T follicular helper cell (primary cell): ENCODE results near the gene UQCC3.
"Not testable (repeated sequence)": the region's sequence is repeated elsewhere in the genome, so short reads cannot be mapped to it uniquely, and the experiment has no call there.

Experiments used
- DNase-seq: peaks from one replicate; pipeline ENCODE4 v3.0.0-alpha.2; 2020; ENCODE audit warnings: low read depth

The UQCC3 gene

DNA sequence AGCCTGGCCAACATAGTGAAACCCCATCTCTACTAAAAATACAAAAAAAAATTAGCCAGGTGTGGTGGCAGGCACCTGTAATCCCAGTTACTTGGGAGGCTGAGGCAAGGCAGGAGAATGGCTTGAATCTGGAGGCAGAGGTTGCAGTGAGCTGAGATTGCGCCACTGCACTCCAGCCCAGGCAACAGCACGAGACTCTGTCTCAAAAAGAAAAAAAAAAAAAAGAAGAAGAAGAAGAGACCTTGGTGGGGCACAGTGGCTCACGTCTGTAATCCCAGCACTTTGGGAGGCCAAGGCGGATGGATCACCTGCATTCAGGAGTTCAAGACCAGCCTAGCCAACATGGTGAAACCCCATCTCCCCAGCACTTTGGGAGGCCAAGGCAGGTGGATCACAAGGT, 32.4 kb downstream of the UQCC3 start:
- DNase-seq: not testable (repeated sequence)

- DNase-seq: no peak
Measured at GRCh38 chr11:62705413-62705812, 33.9 kb downstream of the UQCC3 start.

- DNase-seq: peak; percentile 94
Measured at GRCh38 chr11:62705880-62706849, 34.7 kb downstream of the UQCC3 start.

- no peak for DNase-seq
Measured at GRCh38 chr11:62706850-62707247, 35.4 kb downstream of the UQCC3 start.

DNA sequence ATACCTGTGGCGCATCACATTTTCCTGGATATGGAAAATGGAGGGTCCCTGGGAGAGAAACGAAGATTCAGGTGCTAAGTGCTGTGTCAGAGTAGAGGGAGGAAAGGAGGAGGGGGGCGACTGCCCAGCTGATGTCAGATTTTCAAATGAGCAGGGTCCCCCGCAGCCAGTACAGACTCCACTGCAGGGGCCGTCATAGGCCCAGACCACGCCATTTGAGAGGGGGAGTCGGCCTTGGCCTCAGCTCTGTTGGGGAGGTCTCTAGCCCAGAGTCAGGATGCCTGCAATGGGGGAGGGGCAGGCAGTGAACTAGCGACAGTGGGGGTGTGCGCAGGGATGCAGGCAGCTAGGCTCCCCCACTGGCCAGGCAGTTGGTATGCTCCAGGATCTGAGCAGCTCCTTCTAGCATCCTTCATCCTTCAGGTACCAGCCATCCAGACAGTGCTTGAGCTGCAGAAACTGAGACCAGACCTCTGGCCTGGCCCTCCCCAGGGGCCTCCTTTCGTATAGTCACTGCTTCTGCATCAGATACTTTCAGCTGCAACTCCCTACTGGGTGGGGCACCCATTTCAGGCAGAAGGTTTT, 35.9 kb downstream of the UQCC3 start, which contains the start of the genes BSCL2 and GNG3:
BSCL2 (minus strand) TSS at position 148 of the 585 bp plus-strand sequence. CDS start 229 bp downstream, outside the sequence.
GNG3 (plus strand) TSS at position 400 of the 585 bp plus-strand sequence. CDS start 620 bp downstream, outside the sequence.
- DNase-seq: no peak

DNA sequence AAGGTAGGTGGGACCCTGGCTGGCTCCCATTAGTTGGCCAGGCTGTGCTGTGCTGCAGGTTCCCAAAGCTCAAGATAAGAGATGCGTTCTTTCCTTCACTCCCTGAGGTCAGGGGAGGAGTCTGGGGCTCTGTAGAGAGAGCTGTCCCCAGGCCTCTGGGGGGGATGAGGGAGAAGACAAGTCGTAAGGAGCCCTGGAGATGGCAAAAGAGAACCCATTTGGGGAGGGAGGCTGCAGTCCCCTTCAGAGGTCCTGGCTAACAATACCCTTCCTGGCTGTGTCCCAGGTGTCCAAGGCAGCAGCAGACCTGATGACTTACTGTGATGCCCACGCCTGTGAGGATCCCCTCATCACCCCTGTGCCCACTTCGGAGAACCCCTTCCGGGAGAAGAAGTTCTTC, 36.9 kb downstream of the UQCC3 start:
- DNase-seq: no peak

DNA sequence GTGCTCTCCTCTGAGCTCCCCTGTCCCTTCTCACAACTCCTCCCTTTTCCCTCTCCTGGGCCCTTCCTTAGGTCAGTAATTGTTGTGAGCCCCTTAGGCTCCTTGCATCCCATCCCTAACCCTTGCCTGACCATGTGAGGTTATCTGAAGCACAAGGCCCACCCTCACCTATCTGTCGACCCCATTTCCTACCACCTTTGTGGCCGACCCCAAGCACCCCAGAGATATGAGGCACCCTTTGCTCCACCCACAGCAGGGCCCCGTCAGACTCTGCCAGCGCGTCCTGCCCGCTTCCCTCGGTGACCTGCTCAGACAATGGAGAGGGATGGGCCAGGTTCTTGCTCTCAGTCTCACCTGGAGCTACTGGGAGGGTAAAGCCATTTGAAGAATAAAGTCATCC, 37.3 kb downstream of the UQCC3 start:
- peak; percentile 29 for DNase-seq

GRCh38 chr11:62709247-62710000, 38.0 kb downstream of the UQCC3 start:
- DNase-seq: peak; percentile 96

GRCh38 chr11:62710001-62710345, 38.5 kb downstream of the UQCC3 start:
- no peak for DNase-seq

DNA sequence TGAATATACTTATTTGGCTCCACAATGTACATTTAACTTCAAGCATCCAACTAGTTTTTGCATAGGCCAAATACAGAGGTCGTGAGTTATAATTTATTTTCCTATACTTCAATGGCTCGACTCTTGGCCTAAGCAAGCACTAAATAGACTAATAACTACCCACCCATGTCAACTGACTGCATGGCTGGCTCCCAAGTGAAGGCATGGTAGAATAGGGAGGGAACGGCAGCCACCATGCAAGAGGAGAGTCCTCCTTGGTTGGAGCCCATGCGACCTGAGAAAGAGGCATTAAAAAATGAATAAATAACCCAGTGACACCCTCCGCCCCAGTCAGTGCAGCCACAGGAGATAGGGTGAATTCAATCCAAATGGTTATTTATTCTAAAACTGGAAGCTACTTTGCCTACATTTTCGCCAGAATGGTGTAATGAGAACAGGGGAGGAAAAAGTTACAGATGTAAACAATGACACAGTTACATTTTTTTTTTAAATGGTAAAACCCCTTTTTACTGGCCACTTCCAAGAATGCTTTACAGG, 40.9 kb downstream of the UQCC3 start:
- no peak for DNase-seq

DNA sequence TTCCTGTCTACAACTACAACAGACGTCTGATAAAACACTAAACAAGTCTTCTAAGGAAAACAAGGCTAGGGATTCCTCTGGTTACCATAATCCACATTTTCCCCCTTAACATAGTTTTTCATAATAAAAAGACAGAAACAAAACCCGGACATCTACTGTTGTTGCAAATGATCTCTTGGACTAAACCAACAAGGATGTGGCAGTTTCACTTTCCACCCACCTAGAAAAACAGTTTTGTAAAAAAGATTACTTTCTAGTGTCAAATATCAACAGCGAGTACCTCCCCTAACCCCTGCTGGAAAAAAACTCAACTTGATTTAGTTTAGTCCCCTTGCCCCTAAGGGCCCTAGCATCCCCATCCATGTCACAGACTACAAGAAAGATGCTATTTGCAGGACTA, 41.4 kb downstream of the UQCC3 start:
- no peak for DNase-seq

GRCh38 chr11:62713343-62713742, 41.9 kb downstream of the UQCC3 start:
- no peak for DNase-seq

- no peak for DNase-seq
Measured at GRCh38 chr11:62715150-62716130, 44.0 kb downstream of the UQCC3 start.

GRCh38 chr11:62716206-62716605, 44.7 kb downstream of the UQCC3 start:
- no peak for DNase-seq

- no peak for DNase-seq
Measured at GRCh38 chr11:62716816-62717215, 45.3 kb downstream of the UQCC3 start.

DNA sequence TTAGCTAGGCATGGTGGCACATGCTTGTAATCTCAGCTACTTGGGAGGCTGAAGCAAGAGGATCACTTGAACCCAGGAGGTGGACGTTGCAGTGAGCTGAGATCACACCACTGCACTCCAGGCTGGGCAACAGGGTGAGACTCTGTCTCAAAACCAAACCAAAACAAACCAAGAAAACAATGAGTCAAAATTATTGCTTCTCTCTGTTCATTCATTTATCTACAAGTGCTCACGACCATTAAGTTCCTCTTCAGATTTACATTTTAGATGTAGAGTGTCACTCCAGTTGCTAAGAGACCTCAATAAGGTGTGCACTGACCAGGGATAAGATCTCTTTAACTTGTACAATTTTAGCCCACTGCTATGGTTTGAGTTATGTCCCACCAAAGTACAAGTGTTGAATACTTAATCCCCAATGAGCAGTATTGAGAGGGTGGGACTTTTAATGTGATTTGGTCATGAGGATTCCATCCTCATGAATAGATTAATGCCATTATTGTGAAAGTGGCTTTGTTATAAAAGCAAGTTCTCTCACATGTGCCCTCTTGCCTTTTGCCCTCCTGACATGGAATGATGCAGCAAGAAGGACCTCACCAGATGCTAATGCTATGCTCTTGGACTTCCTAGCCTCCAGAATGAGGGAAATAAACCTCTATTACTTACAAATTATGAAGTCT, 48.0 kb downstream of the UQCC3 start:
- no peak for DNase-seq

GRCh38 chr11:62721994-62722393, 50.5 kb downstream of the UQCC3 start:
- DNase-seq: no peak
